HAP-1 (cell line): ENCODE data around the gene MRPL44.

ENCODE experiments used
- DNase-seq, 2 experiments: peaks; one replicate each; pipeline ENCODE4 v3.0.0-alpha.2; 2016 to 2020; ENCODE audit warnings: low spot score in 2 of 2
- H3K27me3 ChIP-seq: fragments of 250-450 bp; sonication (Bioruptor Pico); 2 replicates; pipeline ENCODE4 v1.5.1; 2020; ENCODE audit warnings: low read depth, mild to moderate bottlenecking, moderate library complexity
- H3K36me3 ChIP-seq: fragments of 250-450 bp; sonication (Bioruptor Pico); replicated peaks from 2 replicates; pipeline ENCODE4 v1.5.1; 2020; ENCODE audit warnings: mild to moderate bottlenecking
- H3K4me1 ChIP-seq: fragments of 250-450 bp; sonication (Bioruptor Pico); 2 replicates; pipeline ENCODE4 v1.5.1; 2020; ENCODE audit warnings: mild to moderate bottlenecking
- H3K4me3 ChIP-seq: fragments of 250-450 bp; sonication (Bioruptor Pico); 2 replicates; pipeline ENCODE4 v1.5.1; 2020; ENCODE audit warnings: mild to moderate bottlenecking, moderate library complexity
- H3K9me3 ChIP-seq: fragments of 250-450 bp; sonication (Bioruptor Pico); 2 replicates; pipeline ENCODE4 v1.5.1; 2020; ENCODE audit warnings: mild to moderate bottlenecking, moderate library complexity
- in situ Hi-C: fragments of 300-500 bp; cut with MboI; formaldehyde crosslinking; loops from 3 replicates; pipeline ENCODE4 v1.14.3; 2020; ENCODE audit warnings: low sequenced_read_pairs, inconsistent platforms, mixed read lengths

Gene MRPL44

DNA sequence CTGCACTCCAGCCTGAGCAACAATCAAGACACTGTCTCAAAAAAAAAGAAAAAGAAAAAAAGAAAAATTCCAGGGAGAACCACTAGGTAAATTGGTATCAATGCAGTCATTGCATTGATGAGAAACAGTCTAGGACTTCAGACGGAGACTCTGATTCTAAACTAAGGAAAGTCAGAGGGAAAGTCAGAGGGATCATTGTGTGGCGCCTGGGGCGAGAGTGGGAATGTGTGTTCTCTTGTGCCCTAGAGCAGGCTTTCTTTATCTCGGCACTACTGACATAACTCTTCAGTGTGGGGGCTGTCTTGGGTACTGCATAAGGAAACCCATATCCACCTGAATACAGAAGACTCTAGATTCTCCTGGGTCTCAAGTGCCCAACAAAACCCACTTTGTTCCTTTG is 57.1 kb downstream of the MRPL44 start:
- Histone ChIP-seq H3K4me1 (no peaks in the 10 kb centered on the region), H3K9me3 (no peaks in the 10 kb centered on the region), H3K4me3 (no peak overlapping the region), H3K36me3 (no peaks in the 10 kb centered on the region), H3K27me3 (no peaks in the 10 kb centered on the region)
- DNase-seq = no peak
- in situ Hi-C loops = no loop called here

- DNase-seq = no peak
- H3K4me3 ChIP-seq = no peak overlapping the region
- no peaks in the 10 kb centered on the region for H3K36me3 ChIP-seq
- H3K27me3 ChIP-seq = no peaks in the 10 kb centered on the region; the same call in 1 of the 2 replicates
- in situ Hi-C loops = no loop called here
- no peaks in the 10 kb centered on the region for H3K4me1 ChIP-seq
- H3K9me3 ChIP-seq = no peaks in the 10 kb centered on the region
Observed at GRCh38 chr2:224016963-224017362, 59.7 kb downstream of the MRPL44 start.
